ENCODE results near the gene RLN3.
"Not testable (repeated sequence)": the region's sequence is repeated elsewhere in the genome, so short reads cannot be mapped to it uniquely, and the experiment has no call there.

RLN3 gene

DNA sequence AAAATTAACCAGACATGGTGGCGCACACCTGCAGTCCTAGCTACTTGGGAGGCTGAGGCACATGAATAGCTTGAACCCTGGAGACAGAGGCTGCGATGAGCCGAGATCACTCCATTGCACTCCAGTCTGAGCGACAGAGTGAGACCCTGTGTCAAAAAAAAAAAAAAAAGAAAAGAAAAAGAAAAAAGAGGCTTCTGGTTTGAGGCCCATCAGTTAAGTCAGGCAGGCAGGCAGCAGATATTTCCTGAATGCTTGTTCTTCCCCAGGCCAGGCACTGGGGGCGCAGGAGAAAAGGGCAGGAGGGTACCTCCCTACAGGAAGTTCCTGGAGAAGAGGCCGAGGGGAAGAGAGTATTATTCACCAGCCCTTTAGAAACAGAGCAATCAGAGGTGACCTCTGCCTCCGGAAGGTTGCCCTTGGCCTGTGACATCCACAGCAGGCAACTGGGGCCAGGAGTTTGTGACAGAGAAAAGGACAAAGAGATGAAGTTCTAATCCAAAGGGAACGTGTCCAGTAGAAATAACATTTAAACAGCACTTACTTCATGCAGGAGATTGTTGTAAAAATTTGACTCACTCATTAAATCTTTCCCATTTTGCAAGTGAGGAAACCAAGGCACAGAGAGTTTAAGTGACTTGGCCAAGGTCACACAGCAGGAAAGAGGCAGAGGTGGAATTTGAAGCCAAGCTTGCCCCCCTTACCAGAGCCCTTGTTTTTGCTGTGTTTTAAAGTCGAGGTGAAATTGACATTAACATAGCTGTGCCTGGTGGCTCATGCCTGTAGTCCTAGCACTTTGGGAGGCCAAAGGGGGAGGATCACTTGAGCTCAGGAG, 4.3 kb upstream of the RLN3 start:
- DNase-seq = peak; percentile 23

DNA sequence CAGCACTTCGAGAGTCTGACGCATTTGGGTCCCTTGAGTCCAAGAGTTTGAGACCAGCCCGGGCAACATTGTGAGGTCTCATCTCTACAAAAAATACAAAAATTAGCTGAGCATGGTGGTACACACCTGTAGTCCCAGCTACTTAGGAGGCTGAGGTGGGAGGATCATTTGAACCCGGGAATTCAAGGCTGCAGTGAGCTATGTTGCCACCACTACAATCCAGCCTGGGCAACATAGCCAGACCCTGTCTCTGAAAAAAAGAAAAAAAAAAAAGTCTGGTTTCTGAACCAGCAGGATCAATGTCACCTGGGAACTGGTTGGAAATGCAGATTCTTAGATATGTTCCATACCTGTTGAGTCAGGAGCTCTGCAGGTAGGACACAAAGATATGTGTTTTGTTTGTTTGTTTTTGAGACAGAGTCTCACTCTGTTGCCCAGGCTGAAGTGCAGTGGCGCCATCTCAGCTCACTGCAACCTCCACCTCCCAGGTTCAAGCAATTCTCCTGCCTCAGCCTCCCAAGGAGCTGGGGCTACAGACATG, 1.2 kb upstream of the RLN3 start:
- DNase-seq = not testable (repeated sequence)

- DNase-seq = no peak
These were observed 953 bp downstream of the RLN3 start for GRCh38 chr19:14028901-14029300.

DNA sequence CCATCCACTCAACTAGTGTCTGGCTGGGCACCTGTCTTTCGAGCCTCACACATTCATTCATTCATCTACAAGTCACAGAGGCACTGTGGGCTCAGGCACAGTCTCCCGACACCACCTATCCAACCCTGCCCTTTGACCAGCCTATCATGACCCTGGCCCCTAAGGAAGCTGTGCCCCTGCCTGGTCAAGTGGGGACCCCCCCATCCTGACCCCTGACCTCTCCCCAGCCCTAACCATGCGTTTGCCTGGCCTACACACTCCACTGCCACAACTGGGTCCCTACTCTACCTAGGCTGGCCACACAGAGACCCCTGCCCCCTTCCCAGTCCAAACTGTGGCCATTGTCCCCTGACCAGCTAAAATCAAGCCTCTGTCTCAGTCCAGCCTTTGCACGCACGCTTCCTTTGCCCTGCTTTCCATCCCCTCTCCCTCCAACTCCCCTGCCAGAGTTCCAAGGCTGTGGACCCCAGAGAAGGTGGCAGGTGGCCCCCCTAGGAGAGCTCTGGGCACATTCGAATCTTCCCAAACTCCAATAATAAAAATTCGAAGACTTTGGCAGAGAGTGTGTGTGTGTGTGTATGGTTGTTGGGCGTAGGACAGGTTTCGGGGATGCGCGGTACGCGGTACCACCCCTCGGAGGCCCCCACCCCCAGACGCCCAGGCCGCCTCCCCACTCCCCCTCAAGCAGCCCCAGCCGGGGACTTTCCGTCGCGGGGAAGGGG, 3.2 kb downstream of the RLN3 start:
- DNase-seq = no peak

DNA sequence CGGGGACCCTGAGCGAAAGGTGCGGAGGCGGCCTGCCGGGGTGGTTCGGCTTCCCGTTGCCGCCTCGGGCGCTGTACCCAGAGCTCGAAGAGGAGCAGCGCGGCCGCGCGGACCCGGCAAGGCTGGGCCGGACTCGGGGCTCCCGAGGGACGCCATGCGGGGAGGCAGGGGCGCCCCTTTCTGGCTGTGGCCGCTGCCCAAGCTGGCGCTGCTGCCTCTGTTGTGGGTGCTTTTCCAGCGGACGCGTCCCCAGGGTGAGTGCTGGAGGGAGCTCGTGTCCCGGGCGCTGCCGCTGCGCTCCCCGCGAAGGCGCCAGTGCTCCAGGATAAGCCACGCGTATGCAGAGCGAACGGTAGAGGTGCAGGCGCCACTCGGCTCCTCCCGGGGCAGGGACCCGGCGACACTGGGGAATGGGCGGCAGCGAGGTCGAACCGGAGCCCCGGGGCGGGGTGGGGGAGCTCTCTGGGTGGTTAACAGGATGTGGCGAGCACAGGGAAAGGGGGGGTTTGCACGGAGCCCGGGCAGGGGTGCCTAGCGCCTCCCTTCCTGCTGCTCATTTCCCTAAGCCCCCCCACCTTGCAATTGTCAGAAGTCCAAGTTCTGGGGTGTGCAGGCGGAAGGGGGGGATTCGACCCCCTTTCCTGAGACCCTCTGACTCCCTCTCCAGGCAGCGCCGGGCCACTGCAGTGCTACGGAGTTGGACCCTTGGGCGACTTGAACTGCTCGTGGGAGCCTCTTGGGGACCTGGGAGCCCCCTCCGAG, 4.0 kb downstream of the RLN3 start, which contains the start of gene IL27RA:
IL27RA (plus strand) TSS at position 44 of the 762 bp plus-strand sequence; CDS start at position 155, 111 bp downstream.
- DNase-seq = peak; percentile 5

DNA sequence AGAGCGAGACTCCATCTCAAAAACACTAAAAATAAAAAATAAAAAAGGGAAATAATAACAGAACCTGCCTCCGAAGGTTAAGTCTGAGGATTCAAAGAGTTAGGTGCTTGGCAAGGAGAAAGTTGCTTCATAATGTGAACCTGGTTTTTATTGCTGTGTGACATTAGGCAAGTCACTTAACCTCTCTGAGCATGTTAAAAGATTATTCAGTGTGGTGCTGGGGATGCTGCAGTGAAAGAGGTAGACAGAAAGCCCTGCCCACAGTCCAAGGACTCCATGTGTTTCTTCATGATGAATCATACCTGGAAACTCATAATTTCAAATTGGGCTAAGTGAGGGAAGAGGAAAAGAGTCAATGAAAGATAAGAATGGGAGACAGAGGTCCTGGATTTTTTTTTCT, 6.0 kb downstream of the RLN3 start:
- DNase-seq = no peak

DNA sequence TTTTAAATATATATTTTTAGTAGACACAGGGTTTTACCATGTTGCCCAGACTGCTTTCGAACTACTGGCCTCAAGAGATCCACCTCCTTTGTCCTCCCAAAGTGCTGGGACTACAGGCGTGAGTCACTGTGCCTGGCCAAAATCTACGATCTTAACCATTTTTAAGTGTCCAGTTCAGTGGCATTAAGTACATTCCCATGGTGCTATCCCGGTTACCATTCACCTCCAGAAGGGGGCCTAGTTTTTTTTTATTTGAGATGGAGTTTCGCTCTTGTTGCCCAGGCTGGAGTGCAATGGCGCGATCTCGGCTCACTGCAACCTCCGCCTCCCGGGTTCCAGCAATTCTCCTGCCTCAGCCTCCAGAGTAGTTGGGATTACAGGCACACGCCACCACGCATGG, 7.2 kb downstream of the RLN3 start:
- not testable (repeated sequence) for DNase-seq

GRCh38 chr19:14035706-14036105, 7.8 kb downstream of the RLN3 start:
- no peak for DNase-seq

GRCh38 chr19:14039181-14039580, 11.2 kb downstream of the RLN3 start:
- no peak for DNase-seq

DNA sequence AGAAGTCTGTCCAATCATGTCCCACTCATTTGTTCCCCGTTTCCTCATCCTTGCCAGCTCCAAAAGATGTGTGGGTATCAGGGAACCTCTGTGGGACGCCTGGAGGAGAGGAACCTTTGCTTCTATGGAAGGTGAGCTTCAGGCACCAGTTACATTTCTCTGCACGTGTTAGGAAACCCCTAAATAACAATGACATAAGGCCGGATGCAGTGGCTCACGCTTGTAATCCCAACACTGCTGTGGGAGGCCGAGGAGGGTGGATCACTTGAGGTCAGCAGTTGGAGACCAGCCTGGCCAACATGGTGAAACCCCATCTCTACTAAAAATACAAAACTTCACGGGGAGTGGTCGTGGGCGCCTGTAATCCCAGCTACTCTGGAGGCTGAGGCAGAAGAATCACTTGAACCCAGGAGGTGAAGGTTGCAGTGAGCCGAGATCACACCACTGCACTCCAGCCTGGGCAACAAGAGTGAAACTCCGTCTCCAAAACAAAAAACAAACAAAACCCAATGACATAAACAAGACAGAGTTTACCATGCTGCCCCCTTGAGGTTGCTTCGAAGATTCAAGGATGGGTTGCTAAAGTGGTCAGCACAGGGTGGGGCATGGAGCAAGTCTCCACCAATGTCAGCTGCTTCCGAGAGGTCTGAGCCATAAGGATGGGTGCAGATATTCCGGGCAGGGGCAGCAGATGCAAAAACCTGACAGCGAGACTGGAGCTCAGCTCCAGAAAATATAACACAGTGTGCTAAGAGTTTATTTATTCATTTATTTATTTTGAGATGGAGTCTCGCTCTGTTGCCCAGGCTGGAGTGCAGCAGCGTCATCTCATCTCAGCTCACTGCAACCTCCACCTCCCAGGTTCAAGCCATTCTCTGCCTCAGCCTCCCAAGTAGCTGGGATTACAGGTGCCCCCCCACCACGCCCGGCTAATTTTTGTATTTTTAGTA, 15.0 kb downstream of the RLN3 start:
- DNase-seq = peak; percentile 25

DNA sequence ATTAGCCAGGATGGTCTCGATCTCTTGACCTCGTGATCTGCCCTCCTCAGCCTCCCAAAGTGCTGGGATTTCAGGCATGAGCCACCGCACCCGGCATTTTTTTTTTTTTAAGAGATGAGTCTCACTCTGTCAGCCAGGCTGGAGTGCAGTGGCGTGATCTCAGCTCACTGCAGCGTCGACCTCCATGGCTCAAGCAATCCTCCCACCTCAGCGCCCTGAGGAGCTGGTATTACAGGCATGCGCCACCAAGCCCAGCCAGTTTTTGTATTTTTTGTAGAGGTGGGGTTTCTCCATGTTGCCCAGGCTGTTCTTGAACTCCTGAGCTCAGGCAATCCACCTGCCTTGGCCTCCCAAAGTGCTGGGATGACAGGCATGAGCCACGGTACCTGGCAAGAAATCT, 19.9 kb downstream of the RLN3 start:
- not testable (repeated sequence) for DNase-seq

- DNase-seq = no peak
These were observed 20.6 kb downstream of the RLN3 start for GRCh38 chr19:14048443-14049153.

DNA sequence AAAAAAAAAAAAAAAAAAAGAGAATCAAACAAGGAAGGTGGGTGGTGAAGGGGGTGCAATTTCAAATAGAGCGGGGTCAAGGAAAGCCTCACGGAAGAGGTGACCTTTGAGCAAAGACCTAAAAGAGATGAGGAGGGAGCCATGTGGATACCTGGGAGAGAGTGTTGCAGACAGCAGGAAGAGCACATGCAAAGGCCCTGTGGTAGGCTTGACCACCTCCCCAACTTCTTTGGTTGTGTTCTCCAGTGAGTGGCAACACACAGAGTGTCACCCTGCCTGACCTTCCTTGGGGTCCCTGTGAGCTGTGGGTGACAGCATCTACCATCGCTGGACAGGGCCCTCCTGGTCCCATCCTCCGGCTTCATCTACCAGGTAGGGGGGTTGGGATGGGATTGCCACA, 22.6 kb downstream of the RLN3 start:
- no peak for DNase-seq

DNA sequence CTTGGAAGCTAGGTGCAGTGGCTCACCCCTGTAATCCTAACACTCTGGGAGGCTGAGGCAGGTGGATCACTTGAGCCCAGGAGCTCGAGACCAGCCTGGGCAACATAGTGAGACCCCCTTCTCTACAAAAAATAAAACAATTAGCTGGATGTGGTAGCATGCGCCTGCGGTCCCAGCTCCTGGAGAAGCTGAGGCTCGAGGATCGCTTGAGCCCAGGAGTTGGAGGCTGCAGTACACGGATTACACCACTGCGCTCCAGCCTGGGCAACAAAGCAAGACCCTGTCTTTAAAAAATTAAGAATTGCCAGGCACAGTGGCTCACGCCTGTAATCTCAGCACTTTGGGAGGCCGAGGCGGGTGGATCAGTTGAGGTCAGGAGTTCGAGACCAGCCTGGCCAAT, 23.0 kb downstream of the RLN3 start:
- DNase-seq = not testable (repeated sequence)

DNA sequence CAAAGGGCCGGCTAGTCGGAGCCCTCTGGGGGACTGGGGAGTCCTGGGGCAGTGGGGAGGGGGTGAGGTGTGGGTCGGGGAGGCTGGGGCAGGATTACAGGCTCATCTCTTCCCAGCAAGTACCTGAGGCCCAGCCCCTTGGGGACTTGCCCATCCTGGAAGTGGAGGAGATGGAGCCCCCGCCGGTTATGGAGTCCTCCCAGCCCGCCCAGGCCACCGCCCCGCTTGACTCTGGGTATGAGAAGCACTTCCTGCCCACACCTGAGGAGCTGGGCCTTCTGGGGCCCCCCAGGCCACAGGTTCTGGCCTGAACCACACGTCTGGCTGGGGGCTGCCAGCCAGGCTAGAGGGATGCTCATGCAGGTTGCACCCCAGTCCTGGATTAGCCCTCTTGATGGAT, 24.0 kb downstream of the RLN3 start:
- no peak for DNase-seq

GRCh38 chr19:14052470-14052869, 24.5 kb downstream of the RLN3 start:
- no peak for DNase-seq

DNA sequence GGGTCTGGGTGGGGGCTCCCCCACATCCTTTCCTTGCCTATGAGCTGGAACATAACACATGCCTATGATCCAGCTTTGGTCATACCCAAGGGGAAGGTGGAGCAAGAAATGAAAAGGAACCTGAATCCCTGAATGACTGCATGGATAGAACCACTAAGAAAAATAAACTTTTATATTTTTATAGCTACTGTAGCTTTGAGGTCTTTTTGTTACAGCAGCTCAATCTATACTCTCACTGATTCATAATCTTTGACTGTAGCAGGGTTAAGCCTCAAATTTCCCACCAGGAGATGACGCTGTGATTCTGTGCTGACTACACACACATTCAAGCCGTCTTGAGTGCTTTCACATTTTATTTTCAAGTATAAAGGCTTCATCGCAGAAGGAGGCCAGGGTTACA, 25.1 kb downstream of the RLN3 start:
- no peak for DNase-seq

- DNase-seq = no peak
These were observed 25.6 kb downstream of the RLN3 start for GRCh38 chr19:14053500-14053899.

GRCh38 chr19:14054099-14054498, 26.2 kb downstream of the RLN3 start:
- no peak for DNase-seq

GRCh38 chr19:14054721-14055120, 26.8 kb downstream of the RLN3 start:
- no peak for DNase-seq

DNA sequence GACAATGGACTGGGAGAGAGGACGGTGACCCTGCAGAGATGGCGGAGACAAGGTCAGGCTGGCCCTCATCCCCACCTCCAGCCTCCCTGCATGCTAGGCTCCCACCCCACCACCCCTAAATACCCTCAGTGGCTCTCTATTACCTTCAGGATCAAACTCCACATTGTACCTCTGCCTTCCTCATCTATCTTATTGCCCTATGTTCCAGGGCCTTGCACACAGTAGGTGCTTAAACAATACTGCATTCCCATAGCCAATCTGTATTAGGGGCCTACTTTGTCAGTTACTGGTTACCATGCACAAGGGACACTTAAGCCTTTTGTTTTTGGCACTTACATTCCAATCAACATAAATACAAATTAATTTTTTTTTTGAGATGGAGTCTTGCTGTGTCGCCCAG, 27.4 kb downstream of the RLN3 start:
- DNase-seq = no peak
